GM12875 (cell line): Measurements from ENCODE around the gene SNN.

Experiments used
- H3K4me3 ChIP-seq: one replicate; pipeline ENCODE4 v1.5.1; 2011; ENCODE audit warnings: low read depth, low read length, control low read depth
- CTCF ChIP-seq: IDR thresholded peaks from 2 replicates; pipeline ENCODE4 v1.5.1; 2011; ENCODE audit warnings: low read depth, mild to moderate bottlenecking, control low read depth, inconsistent platforms, low read length, moderate library complexity, borderline replicate concordance; ENCODE audit not compliant: insufficient read depth

The SNN gene

GRCh38 chr16:11672206-11673090, 4.2 kb downstream of the SNN start:
- TF ChIP-seq CTCF, result no peak
- H3K4me3 ChIP-seq, result peak overlapping the region; percentile 13

- peak overlapping the region; percentile 6 for H3K4me3 ChIP-seq
- no peak for TF ChIP-seq CTCF
Measured at GRCh38 chr16:11673091-11674000, 5.1 kb downstream of the SNN start.

GRCh38 chr16:11674001-11674817, 6.0 kb downstream of the SNN start:
- TF ChIP-seq CTCF, result no peak

DNA sequence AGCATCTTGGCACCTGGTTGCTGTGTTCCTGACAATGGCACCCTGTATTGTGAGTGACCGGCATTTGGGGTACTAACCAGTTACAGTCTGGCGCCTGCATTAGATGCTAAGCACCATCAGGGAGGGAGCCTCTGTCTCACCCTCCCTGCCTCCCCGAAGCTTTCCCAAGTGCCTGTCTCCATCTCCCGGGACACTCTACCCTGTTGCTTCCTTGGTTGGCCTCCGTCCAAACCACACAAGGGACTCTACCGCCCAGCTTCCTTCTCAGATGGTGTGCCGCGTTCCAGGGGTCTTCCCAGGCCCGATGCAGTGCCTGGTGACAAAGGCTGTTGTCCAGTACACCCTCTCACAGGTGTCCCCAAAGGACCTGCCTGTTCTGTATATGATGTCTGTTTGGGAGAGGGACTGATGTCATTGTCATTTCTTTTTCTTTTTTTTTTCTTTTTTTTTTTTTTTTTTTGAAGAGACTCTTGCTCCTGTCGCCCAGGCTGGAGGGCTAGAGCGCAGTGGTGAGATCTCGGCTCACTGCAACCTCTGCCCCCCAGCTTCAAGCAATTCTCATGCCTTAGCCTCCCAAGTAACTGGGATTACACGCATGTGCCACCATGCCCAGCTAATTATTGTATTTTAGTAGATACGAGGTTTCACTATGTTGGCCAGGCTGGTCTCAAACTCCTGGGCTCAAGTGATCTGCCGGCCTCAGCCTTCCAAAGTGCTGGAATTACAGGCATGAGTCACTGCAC, 6.7 kb downstream of the SNN start:
- H3K4me3 ChIP-seq, result no peak overlapping the region
- TF ChIP-seq CTCF, result no peak

More at GRCh38 chr16:11674001-11674817, 6.0 kb downstream of the SNN start:
- no peak overlapping the region for H3K4me3 ChIP-seq

GRCh38 chr16:11675561-11676511, 7.6 kb downstream of the SNN start:
- no peak for TF ChIP-seq CTCF
- no peak overlapping the region for H3K4me3 ChIP-seq
